ENCODE measurements around the gene LTBP1. TPM values are rescaled to one million over a fixed set of nuclear protein-coding genes. Genes with fewer than 3 reads are reported as not detected.

Gene LTBP1
- total RNA-seq, 4 donors from 2014 or later: 12.6 to 81.0 (median 16.0) TPM

DNA sequence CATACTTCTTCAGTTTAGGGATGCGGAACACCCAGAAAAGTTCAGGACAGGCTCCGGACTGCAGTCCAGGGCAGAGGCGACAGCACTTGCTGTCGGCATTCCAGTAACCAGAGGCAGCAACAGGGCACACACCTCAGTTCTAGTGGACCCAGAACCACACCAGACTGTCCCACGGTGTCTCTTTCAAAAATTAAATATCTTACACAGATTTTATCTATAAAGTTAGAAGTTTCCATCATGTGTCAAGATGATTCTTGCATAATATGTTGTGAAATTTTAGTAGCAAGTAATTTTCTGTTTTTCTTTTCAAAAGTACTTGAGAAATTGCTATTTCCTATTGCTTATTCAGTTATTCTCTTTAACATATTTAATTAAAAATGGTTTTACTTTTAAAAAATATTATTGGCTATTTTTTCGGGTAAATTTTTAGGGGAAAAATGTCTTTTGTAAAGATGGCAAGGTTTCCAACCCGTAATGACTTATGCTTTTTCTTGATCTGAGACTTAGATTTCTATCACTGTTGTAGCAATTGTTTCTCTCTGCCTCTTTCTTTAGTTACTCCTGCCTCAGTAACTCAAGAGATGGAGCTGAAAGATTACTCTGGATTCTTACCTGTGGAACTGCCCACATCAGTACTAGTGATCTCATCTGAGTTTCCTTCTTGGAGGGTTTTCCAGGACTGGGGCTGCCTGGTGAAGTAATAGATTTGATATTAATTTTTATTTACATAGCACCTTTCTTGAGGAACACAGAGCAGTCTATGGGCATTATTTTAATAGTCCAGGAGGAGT, 182.7 kb downstream of the LTBP1 start:
- ATAC-seq (ENCODE audit: low FRiP score): no peak
- TF ChIP-seq CTCF (IDR thresholded peaks at IDR 0.05): no peak

DNA sequence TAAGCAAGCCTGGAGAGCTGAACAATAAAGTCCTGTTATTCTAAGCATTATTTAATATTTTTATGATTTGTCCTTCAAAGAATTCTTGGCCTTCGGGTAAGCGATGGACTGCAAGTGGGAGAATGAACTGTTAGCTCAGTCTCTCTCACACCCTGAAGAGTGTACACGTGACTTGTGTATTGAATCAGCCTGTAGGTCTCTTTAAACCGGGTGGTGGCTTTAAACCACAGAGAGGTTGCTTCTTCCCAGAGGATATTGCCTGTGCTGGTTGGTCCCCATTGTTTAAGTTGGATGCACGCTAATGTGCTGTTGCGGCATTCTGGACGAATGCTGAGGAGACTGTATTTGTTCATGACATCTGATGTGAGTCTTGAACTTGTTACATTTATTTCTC, 183.3 kb downstream of the LTBP1 start:
- no peak for TF ChIP-seq CTCF (IDR thresholded peaks at IDR 0.05)
- ATAC-seq (ENCODE audit: low FRiP score) (no peak), DNase-seq (ENCODE audit: low spot score) (no peak)

More for the DNA sequence above, 182.7 kb downstream of the LTBP1 start:
- DNase-seq (ENCODE audit: low spot score): no peak

GRCh38 chr2:33130544-33130943, 183.8 kb downstream of the LTBP1 start:
- TF ChIP-seq CTCF (IDR thresholded peaks at IDR 0.05): no peak
- no peak for DNase-seq (ENCODE audit: low spot score)
- no peak for ATAC-seq (ENCODE audit: low FRiP score)

DNA sequence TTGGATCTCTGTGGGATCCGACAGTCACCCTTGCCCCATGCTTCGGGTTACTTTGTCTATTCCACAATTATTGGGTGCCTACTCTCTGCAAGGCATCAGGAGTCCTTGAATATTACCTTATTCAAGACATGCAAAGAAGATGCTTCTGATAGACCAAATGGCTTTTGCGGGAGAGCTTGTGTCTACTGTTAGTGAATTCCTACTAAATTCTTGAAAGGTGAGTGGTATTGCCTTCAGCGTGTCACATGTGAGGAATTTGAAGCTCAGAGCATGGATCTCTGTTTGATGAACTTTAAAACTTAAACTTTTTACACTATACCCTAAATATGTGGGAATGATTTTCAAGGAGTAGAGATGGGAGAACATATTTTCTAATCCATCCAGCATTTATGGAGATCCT, 184.4 kb downstream of the LTBP1 start:
- no peak for ATAC-seq (ENCODE audit: low FRiP score)
- no peak for TF ChIP-seq CTCF (IDR thresholded peaks at IDR 0.05)
- DNase-seq (ENCODE audit: low spot score): no peak

- no peak for TF ChIP-seq CTCF (IDR thresholded peaks at IDR 0.05)
- no peak for ATAC-seq (ENCODE audit: low FRiP score)
Observed at GRCh38 chr2:33131749-33132148, 185.0 kb downstream of the LTBP1 start.

DNA sequence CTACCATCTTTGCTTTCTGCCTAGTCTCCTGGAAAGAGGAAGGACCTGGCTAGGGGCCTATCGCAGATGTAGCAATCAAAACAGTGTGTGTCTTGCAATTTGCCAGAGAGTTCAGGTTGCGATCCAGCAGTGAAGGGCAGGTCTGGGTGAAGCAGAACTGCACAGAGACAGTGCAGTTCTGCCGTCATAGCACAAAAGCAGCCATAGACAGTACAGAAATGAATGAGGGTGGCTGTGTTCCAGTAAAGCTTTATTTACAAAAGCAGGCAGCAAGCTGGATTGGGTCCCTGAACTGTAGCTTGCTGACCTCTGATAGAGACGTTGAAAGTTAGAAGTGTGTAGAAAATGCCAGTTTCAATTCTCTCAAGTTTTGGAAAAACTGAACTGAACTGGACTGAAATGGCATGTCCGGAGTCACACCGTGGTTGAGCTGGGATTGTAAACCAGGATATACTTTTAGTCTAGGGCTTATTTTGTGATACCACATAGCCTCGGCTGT, 186.8 kb downstream of the LTBP1 start:
- no peak for ATAC-seq (ENCODE audit: low FRiP score)
- no peak for DNase-seq (ENCODE audit: low spot score)
- TF ChIP-seq CTCF (IDR thresholded peaks at IDR 0.05): no peak

More at GRCh38 chr2:33131749-33132148, 185.0 kb downstream of the LTBP1 start:
- no peak for DNase-seq (ENCODE audit: low spot score)

Data from omental fat pad (tissue), 4 donors.